ENCODE results near the gene STYXL1.

- no peak for TF ChIP-seq POLR2A (IDR thresholded peaks at IDR 0.05)
- TF ChIP-seq, protein P1, sequence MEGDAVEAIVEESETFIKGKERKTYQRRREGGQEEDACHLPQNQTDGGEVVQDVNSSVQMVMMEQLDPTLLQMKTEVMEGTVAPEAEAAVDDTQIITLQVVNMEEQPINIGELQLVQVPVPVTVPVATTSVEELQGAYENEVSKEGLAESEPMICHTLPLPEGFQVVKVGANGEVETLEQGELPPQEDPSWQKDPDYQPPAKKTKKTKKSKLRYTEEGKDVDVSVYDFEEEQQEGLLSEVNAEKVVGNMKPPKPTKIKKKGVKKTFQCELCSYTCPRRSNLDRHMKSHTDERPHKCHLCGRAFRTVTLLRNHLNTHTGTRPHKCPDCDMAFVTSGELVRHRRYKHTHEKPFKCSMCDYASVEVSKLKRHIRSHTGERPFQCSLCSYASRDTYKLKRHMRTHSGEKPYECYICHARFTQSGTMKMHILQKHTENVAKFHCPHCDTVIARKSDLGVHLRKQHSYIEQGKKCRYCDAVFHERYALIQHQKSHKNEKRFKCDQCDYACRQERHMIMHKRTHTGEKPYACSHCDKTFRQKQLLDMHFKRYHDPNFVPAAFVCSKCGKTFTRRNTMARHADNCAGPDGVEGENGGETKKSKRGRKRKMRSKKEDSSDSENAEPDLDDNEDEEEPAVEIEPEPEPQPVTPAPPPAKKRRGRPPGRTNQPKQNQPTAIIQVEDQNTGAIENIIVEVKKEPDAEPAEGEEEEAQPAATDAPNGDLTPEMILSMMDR (IDR thresholded peaks at IDR 0.05) = no peak
These were observed 61.5 kb downstream of the STYXL1 start for GRCh38 chr7:75986147-75986781.

All from right lobe of liver (tissue), 4 donors.